GM18520 (cell line): ENCODE data around the gene NOC4L.

Source experiments
- ATAC-seq: cut with Tn5 transposase; IDR thresholded peaks from one replicate; pipeline ENCODE4 v1.9.1; 2021; ENCODE audit not compliant: unreplicated experiment

NOC4L gene

DNA sequence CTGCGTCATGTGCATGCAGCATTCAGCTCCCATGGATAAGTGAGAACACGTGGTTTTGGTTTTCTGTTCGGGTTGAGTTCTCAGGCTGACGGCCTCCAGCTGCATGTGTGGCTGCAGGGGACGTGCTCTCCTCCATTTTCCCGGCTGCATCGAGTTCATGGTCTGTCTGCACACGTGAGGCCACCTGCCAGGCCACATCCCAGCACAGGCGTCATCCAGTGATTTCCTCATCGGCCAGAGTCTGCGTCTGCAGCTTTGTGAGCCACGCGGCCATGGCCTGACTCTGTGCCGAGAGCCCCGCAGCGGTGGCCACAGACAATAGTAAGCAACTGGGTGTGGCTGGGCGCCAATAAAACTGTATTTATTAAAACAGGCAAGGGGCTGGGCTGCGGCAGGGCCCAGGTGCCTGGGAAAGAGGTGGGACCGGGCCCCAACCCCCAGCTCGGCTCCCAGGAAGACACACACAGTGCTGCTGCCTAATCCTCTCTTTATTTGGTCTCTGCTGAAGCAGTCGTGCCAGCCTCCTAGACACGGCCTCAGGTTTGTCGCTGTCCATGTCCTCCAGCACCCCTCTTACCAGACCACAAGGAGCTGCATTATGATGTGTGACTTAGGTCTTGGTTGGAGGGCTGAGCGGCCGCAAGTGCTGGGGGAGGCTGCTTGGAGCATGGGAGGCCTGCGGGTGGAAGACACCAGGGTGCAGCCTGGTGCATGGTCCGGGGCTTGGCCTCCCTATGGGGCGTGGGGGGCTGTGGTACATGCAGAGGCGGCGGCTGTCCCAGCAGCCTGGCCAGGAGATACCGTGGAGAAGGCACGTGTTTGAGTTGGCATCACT, 52.0 kb downstream of the NOC4L start:
- ATAC-seq = no peak

DNA sequence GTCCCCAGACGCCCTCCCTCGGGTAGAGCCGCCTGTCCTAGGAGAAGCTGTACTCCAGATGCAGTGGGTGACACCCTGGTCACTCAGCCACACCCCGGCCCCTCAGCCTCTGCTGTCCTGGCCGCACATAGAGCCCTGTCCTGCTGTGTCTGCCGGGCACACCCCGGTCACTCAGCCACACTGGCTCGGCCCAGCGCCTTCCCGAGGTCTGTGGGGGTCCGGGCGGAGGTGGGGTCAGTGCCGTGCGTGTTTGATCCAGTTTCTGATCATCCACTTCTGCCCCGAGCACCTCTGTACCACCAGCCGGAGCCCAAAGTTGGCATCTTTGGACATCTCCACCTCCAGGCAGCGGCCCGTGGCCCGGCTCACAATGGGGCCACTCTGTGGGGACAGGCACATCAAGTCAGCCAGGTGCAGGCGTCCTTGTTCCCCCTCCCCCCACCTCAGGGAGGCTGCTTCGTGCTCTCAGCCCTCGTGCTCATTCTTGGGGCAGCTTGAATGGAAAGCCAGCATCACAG, 52.7 kb downstream of the NOC4L start:
- no peak for ATAC-seq

DNA sequence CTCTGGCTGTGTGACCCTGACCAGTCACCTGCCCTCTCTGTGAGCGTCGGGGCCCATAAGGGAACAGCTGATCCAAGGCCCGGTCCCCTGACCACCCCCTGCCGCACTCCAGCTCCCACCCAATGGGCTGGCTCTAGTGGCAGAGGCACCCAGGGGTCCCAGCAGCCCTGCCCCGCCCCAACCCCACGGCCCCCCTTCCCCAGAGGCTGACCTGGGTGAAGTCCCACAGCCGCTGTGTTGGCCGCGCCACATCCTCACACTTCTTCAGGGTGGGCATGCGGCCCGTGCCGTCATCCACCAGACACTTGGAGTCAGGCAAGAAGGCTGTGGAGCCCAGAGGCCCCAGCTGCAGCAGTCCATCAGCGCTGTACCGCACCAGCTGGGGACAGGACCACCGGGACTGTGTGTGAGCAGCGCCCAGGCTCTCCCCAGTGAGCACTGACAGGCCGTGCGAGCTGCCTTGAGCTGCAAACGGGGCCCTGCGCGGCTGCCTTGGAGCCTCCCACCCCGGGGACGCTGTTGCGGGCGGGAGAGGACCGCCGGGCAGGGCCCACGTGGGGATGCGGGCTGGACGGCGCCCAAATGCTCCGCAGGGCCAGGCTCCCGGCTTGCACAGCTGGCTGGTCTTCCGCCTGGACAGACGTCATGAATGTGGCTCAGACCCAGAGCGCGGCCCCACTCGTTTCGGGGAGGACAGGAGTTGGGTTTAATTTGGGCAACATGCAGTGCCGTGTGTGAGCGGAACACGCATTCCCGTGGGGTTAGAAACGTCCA, 53.5 kb downstream of the NOC4L start:
- no peak for ATAC-seq

DNA sequence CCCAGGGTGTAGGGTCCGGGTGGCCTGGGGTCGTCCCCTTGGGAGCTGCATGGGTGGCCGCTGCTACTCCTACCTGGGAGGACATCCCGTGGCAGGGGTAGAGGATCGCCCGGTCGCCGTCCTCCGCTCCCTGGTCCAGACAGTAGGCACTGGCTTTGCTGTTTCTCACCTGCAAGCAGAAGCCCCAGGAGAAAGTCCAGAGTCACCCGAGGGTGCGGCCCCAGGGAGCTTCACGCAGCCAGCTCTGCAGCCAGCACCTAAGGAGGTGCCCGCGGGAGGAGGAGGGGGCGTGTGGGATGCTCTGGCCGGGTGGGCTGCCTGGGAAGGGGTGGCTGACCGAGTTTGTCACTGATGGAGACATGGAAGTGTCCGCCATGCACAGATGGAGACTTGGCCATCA, 54.8 kb downstream of the NOC4L start:
- ATAC-seq = no peak

DNA sequence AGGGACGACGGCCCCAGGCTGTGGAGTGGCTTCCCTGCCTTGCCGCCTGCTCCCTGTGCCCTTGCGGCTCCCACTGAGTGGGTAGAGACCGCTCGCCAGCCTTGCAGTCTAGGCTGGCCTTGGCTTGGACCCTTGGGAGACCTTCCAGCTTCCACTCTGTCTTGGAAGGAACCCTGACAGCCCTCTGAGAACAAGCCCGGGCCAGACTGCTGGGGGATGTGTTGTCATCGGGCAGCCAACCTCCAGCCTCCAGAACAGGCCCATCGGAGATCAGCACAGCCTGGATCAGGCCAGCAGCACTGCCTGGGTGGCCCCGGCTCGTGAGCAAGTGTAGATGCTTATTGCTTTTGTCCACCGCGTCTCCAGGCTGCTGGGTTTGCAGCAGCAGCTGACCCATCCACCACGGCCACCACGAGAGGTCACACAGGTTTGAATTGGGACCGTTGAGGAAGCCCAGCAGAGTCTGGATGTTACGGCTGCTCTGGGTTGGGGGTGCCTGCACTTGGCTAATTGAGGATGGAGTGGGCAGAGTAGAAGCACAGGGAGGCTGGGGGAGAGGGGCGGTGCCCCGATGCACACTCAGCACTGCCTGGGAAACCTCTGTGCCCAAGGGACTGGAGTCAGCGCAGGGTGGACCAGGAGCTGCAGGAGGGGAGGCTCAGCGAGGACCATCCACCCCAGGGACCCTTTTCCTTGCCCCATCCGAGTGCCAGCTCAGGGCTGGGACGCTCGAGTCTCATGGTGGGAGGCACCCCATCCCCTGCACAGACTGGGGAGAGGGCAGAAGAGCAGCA, 55.5 kb downstream of the NOC4L start:
- ATAC-seq = no peak

DNA sequence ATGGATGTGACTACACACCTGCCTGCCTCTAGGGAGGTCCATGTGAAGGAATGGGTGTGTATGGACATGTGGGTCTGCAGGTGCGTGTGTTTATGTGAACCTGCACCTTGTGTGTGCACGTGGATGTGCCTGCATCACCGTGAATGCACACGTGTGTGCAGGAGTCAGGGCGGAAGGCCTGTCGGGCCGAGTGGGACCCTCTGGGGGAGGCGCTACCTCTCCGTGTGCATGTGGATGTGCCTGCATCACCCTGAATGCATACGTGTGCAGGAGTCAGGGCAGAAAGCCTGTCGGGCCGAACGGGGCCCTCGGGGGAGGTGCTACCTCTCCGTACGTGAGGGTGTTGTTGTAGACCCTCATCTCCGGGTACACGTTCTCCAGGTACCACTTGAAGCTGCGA, 56.5 kb downstream of the NOC4L start:
- no peak for ATAC-seq

DNA sequence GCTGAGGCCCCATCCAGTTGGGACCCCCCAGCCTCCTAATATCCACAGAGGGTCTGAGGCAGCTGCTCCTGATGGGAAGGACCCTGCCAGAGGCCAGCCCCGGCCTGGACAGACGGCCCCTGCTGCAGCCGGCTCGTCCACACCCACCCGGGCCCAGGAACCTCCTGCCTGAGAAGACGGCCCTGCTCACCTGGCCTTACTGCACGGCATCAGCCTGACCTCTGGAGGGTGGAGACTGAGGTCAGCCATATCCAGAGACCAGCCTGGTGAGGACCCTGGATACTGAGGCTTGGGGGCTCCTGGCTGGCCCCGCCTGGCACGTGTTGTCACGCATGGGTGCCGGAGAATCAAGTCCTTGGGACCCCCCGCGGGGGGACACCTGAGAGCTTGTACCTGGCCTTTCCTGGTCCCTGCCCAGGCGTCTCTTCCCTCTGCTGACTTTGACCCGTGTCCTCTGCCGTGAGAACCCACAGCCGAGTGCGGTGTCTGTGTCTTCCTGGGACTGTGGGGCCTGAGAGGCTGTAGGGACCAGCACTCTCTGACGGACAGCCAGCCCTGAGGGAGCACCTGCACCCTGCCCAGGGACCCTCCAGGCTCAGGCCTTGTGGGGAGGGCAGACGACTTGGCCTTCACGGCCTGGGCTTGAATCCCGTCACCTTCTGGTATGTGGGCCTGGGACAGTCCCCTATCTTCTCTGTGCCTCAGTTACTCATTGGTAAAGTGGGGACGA, 57.3 kb downstream of the NOC4L start:
- ATAC-seq = no peak
